ENCODE results near the gene RAB41. TPM values are rescaled to one million over a fixed set of nuclear protein-coding genes. Genes with fewer than 3 reads are reported as not detected.
"Not testable (repeated sequence)": the region's sequence is repeated elsewhere in the genome, so short reads cannot be mapped to it uniquely, and the experiment has no call there.

Gene RAB41
- 1 to 10 TPM in 1 of 4 donors, under 1 TPM in 3; 0.81 to 1.2 (median 0.94) TPM for polyA plus RNA-seq (ENCODE audit: insufficient read length in 4 of 4)

- no peak for DNase-seq (ENCODE audit: low read depth in 4 of 4, low spot score in 3 of 4)
These were observed at the start of gene RAB41 for GRCh38 chrX:70281951-70282350. TSS of gene RAB41 (plus strand) at chrX:70282172. CDS start at chrX:70282218, 46 bp downstream.

- DNase-seq (ENCODE audit: low read depth in 4 of 4, low spot score in 3 of 4): no peak
These were observed 47.6 kb upstream of the RAB41 start, which contains the start of gene AWAT1 for GRCh38 chrX:70234355-70234754. TSS of gene AWAT1 (plus strand) at chrX:70234655. CDS start at chrX:70234696, 41 bp downstream.

GRCh38 chrX:70240751-70241150, 41.2 kb upstream of the RAB41 start:
- DNase-seq (ENCODE audit: low read depth in 4 of 4, low spot score in 3 of 4): no peak

- DNase-seq (ENCODE audit: low read depth in 4 of 4, low spot score in 3 of 4): no peak
These were observed 40.5 kb upstream of the RAB41 start for GRCh38 chrX:70241501-70241900.

GRCh38 chrX:70243601-70244000, 38.4 kb upstream of the RAB41 start:
- DNase-seq (ENCODE audit: low read depth in 4 of 4, low spot score in 3 of 4): not testable (repeated sequence)

GRCh38 chrX:70244881-70245280, 37.1 kb upstream of the RAB41 start:
- no peak for DNase-seq (ENCODE audit: low read depth in 4 of 4, low spot score in 3 of 4)

GRCh38 chrX:70247252-70247651, 34.7 kb upstream of the RAB41 start:
- no peak for DNase-seq (ENCODE audit: low read depth in 4 of 4, low spot score in 3 of 4)

GRCh38 chrX:70252491-70252890, 29.5 kb upstream of the RAB41 start:
- DNase-seq (ENCODE audit: low read depth in 4 of 4, low spot score in 3 of 4): no peak

GRCh38 chrX:70253377-70254062, 28.5 kb upstream of the RAB41 start:
- DNase-seq (ENCODE audit: low read depth in 4 of 4, low spot score in 3 of 4): no peak

- DNase-seq (ENCODE audit: low read depth in 4 of 4, low spot score in 3 of 4): no peak
These were observed 27.9 kb upstream of the RAB41 start for GRCh38 chrX:70254063-70254400.

- no peak for DNase-seq (ENCODE audit: low read depth in 4 of 4, low spot score in 3 of 4)
These were observed 27.1 kb upstream of the RAB41 start for GRCh38 chrX:70254909-70255308.

GRCh38 chrX:70255452-70255851, 26.5 kb upstream of the RAB41 start:
- DNase-seq (ENCODE audit: low read depth in 4 of 4, low spot score in 3 of 4): no peak

GRCh38 chrX:70257423-70258288, 24.3 kb upstream of the RAB41 start:
- DNase-seq (ENCODE audit: low read depth in 4 of 4, low spot score in 3 of 4): no peak

- DNase-seq (ENCODE audit: low read depth in 4 of 4, low spot score in 3 of 4): no peak
These were observed 21.9 kb upstream of the RAB41 start, which contains the start of gene P2RY4 for GRCh38 chrX:70260104-70260503. TSS of gene P2RY4 (minus strand) at chrX:70260204. CDS start at chrX:70259624, 580 bp downstream.

- DNase-seq (ENCODE audit: low read depth in 4 of 4, low spot score in 3 of 4): peak in 2 of 4 donors; percentile 0
These were observed 18.9 kb upstream of the RAB41 start for GRCh38 chrX:70262952-70263567.

GRCh38 chrX:70264784-70265183, 17.2 kb upstream of the RAB41 start:
- no peak for DNase-seq (ENCODE audit: low read depth in 4 of 4, low spot score in 3 of 4)

GRCh38 chrX:70268034-70268433, 13.9 kb upstream of the RAB41 start, which contains the start of gene ARR3:
TSS of gene ARR3 (plus strand) at chrX:70268334. CDS start at chrX:70269386, 1,052 bp downstream.
- no peak for DNase-seq (ENCODE audit: low read depth in 4 of 4, low spot score in 3 of 4)

GRCh38 chrX:70274029-70274428, 7.9 kb upstream of the RAB41 start:
- DNase-seq (ENCODE audit: low read depth in 4 of 4, low spot score in 3 of 4): not testable (repeated sequence)

- no peak for DNase-seq (ENCODE audit: low read depth in 4 of 4, low spot score in 3 of 4)
These were observed 2.9 kb upstream of the RAB41 start for GRCh38 chrX:70279081-70279480.

- DNase-seq (ENCODE audit: low read depth in 4 of 4, low spot score in 3 of 4): no peak
These were observed 1.4 kb upstream of the RAB41 start for GRCh38 chrX:70280573-70280972.

GRCh38 chrX:70289168-70289792, 7.3 kb downstream of the RAB41 start:
- DNase-seq (ENCODE audit: low read depth in 4 of 4, low spot score in 3 of 4): no peak

Measured in right renal pelvis (tissue), 4 donors.